Stimulated activated CD4-positive, alpha-beta T cell treated with anti-CD3 and anti-CD28 coated beads, Interleukin-4, amount 100 ng/mL, for 4 hours (primary cell): ENCODE measurements around the gene TRIM37.
"Not testable (repeated sequence)": the region's sequence is repeated elsewhere in the genome, so short reads cannot be mapped to it uniquely, and the experiment has no call there.

Experiments
- DNase-seq, 2 experiments: peaks; one replicate each; pipeline ENCODE4 v3.0.0-alpha.2; 2020

Gene TRIM37

DNA sequence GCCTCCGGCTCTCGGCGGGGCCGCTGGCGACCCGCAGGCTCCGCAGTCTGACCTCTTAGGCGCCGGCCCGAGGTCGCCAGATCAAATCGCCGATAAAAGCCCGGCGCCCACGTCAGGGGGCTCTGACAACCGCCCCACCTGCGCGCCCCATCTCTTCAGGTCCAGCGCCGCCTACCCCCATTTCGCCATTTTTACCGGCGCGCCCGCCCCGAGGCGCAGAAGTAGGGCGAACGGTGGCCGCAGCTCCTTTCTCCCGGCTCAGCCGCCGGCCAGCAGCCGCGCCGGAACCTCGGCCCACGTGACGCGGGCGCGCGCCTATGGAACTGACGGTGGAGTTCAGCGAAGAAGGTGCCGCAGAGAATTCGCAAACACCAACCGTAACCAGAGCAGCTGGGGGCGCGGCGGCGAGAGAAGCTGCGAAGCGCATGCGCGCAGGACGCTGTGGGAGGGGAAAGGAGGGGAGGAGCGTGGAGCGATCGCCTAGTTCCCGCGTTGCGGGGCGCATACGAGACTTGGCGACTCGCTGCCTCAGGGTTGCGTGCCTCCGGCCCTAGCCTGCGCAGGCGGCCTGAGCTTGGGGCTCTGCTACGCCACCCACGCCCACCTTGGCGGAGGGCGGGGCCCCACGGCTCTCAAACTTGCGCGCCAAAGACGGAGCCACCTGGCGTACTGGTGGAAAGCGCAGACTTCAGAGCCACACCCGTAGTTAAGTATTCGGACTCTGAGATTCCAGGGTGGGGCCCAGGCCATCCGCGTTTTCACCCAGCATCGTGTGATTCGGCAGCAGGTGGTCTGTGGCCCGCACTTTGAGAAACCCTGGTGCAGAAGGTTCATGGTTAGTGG, at the start of gene TRIM37:
Gene TRIM37, minus strand, starts transcription at position 418 of the 843 bp plus-strand sequence. CDS start 419 bp downstream, outside the sequence.
- DNase-seq, result peak; percentile 97 to 100

- peak; percentile 78 to 93 for DNase-seq
Observed at GRCh38 chr17:59155439-59156177, 48.9 kb upstream of the TRIM37 start, which contains the start of gene PRR11. PRR11 (plus strand) TSS chr17:59155746; CDS start chr17:59169753, 14,007 bp downstream.

- DNase-seq, result peak; percentile 84 to 98
Observed at GRCh38 chr17:59154721-59155438, 48.2 kb upstream of the TRIM37 start, which contains the start of gene SKA2. SKA2 (minus strand) TSS chr17:59155186; CDS start chr17:59155163, 23 bp downstream.

DNA sequence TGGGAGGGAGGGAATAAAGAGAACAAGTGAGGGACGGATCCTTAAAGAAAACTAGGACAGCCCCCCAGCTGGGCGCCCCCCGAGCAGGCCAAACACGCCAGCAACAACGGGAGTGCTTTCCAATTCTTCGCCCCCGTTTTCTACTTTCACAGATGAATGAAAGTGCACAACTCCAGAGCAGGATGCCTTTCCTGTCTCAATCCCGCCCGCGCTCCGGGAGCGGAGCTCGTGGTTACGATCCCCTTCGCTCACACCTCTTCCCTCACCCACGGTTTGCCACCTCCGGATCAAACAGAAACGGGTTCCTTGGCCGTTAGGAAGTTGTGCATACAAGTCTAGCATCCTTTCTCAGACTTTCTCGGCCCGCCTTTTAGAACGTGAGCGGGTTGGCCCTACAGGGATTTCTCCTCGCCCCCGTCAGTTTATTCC, 47.6 kb upstream of the TRIM37 start:
- DNase-seq, result peak; percentile 14 to 22

DNA sequence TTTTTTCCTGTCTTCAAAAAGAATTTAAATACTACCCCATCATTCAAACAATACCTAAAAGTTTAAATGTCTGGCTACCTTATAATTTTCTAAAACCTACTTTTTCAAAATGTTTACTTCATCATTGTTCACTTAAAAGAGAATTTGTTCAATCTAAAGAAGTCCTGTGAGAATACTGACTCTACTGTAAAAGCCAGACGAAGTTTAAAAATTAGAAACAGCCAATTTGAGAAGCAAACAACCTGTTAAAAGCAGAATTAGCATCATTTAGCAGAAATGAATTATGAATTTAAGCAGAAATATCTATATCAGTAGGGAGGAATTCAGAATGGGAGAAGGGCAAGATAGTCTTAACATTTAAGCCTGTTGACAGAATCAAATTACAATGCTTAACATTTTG, 46.2 kb upstream of the TRIM37 start:
- DNase-seq, result no peak

GRCh38 chr17:59151591-59151990, 44.9 kb upstream of the TRIM37 start:
- DNase-seq, result no peak

- DNase-seq, result no peak
Observed at GRCh38 chr17:59151006-59151405, 44.3 kb upstream of the TRIM37 start.

GRCh38 chr17:59149841-59150511, 43.3 kb upstream of the TRIM37 start:
- no peak for DNase-seq

DNA sequence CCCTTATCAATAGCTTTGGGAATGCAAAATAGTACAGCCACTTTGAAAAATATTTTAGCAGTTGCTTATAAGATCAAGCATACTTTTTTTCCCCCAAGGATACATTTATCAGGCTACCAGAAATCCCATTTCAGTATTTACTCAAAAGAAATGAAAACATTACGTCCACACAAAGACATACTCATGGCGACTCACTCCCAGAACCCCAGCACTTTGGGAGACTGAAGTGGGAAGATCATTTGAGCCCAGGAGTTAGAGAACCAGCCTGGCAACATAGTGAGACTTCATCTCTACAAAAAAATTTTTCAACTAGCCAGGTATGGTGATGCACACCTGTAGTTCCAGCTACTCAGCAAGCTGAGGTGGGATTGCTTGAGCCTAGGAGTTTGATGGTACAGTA, 42.4 kb upstream of the TRIM37 start:
- no peak for DNase-seq

DNA sequence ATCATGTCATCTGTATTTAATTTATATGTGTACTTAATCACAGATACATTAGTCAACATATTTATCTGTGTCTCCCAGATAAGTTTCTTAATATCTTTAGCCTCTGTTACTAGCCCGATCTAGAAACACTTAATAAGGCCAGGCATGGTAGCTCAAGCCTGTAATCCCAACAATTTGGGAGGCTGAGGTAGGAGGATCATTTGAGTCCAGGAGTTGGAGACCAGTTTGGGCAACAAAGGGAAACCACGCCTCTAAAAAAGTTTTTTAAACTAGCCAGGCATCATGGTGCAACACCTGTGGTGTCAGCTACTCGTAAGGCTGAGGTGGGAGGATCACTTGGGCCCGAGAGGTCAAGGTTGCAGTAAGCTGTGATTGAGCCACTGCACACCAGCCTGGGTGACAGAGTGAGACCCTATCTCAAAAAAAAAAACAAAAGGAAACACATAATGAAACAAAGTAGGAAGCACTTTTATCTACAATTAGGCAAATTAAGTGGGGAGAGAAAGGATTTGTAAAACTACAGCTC, 39.0 kb upstream of the TRIM37 start:
- DNase-seq, result no peak

DNA sequence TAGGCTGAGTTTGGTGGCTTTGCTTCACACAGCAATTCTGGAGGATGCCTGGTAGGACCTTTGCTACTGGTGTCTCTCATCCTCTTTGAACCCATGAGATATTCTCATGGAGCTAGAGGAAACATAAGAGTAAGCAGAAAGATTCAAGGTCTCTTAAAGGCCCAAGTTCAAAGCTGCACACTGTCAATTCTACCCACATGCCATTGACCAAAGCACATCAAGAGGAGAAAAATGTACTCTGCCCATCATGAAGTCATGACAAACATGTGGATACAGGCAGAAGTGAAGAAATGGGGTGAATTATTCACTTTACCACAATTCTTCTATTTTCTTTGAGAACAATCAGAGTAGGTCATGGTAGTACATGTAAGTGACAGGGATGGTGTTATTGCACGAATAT, 35.2 kb upstream of the TRIM37 start:
- no peak for DNase-seq

DNA sequence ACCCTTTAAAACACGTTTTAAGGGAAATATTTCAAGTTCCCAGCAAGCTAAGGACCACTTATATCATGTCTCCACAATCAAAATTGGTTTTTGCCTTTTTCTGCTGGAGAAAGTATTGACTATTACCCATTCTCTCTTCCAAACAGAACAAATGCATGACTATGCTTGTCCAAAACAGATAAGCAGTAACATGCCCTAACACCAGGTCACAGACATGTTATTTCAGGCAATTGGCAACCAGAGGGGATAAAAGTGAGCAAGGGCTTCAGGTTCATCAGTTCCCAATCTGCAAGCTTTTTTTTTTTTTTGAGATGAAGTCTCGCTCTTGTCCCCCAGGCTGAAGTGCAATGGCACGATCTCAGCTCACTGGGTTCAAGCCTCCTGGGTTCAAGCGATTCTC, 33.3 kb upstream of the TRIM37 start:
- DNase-seq, result no peak

DNA sequence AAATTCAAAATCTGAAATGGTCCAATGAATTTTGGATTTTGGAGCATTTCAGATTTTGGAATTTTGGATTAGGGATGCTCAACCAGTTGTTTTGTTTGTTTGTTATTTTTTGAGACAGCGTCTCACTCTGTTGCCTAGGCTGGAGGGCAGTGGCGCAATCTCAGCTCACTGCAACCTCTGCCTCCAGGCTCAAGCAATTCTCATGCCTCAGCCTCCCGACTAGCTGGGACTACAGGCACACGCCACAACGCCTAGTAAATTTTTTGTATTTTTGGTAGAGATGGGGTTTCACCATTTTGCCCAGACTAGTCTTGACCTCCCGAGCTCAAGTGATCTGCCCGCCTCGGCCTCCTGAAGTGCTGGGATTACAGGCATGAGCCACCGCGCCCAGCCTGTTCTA, 31.7 kb upstream of the TRIM37 start:
- DNase-seq, result not testable (repeated sequence)

- no peak for DNase-seq
Observed at GRCh38 chr17:59131131-59131530, 24.5 kb upstream of the TRIM37 start.

GRCh38 chr17:59129814-59130213, 23.1 kb upstream of the TRIM37 start:
- DNase-seq, result no peak

GRCh38 chr17:59126809-59127417, 20.2 kb upstream of the TRIM37 start:
- no peak for DNase-seq

DNA sequence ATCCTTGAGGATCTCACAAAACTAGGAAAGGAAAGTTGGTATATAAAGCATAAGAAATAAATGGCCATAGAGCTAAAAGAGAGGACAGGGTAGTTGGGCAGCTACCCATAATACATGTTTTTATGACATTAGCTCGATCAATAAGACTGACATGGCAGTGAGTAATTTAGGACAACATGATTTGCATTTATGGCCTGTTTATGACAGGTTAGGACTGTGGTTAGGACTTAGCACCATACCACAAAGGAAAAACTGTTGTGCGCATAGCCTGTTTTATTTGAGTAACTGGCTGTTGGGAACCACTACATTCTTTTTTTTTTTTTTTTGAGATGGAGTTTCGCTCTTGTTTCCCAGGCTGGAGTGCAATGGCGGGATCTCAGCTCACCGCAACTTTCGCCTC, 18.0 kb upstream of the TRIM37 start:
- no peak for DNase-seq

GRCh38 chr17:59121901-59122480, 15.3 kb upstream of the TRIM37 start:
- no peak for DNase-seq

GRCh38 chr17:59115474-59115873, 8.8 kb upstream of the TRIM37 start:
- no peak for DNase-seq

GRCh38 chr17:59111539-59111938, 4.9 kb upstream of the TRIM37 start:
- no peak for DNase-seq

- no peak for DNase-seq
Observed at GRCh38 chr17:59110973-59111372, 4.3 kb upstream of the TRIM37 start.
